HG03378 (cell line): ENCODE results near the gene ZNF608.
A peak's percentile ranks its signal among the peaks of the same experiment; 100 is the strongest.

Source experiments
- ATAC-seq: cut with Tn5 transposase; IDR thresholded peaks from one replicate; pipeline ENCODE4 v1.9.1; 2021; ENCODE audit warnings: mild to moderate bottlenecking, moderate library complexity; ENCODE audit not compliant: unreplicated experiment

The ZNF608 gene

GRCh38 chr5:124721229-124721735 is 25.2 kb downstream of the ZNF608 start:
- ATAC-seq, result no peak

DNA sequence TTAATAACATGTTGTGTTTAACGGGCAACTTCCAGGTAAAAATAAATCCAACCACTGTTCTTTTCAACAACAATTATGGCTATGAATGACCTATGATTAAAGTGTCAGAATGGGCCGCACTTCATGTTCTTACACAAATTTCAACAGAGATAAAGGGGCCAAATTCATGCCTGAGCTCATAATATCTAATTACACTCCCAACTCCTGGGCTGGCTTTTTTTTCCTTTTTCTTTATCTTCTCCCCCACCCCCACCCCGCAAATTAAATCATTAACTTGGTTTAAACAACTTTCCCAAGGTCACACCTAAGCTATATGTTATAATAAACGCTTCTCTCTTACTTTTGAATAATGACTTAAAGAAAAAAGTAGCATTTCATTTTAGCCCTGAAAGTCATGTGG is 25.8 kb downstream of the ZNF608 start:
- no peak for ATAC-seq

DNA sequence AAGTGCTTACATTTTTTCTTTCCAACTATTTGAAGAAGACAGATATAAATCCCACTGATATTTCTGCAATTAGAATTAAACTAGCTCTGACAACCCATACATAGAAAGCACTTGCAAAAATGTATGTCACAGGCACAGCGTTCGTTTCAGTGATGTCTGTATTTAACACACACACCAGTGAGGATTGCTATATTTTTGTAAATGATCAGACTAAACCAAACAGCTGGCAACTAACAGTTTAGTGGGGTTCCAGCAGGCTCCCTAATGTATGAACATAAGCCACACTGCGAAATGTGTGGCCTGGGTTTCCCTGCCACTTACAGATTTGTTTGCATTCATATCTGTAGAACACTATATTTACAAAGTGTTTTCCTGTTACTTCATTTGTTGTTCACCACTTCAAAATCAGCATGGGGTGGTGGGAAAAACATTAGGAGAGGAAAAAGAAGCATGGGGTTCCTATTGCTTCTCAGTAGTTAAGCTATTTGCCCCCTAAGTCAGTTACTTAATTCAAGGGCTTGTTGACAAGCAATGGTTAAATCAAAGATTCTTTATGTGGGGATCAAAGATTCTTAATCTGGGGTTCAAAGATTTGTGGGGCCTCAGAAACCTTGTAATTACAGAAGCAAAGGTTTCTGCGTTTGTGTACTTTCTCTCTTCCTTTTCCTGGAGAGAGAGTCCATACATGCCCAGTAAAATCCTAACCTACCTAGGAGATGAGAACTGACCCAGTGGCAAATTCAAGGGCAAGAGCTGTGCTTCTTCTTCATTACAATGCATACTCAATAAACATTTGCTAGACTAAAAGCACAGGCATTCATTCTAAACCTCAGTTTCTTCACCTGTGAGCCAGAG is 27.1 kb downstream of the ZNF608 start:
- no peak for ATAC-seq

DNA sequence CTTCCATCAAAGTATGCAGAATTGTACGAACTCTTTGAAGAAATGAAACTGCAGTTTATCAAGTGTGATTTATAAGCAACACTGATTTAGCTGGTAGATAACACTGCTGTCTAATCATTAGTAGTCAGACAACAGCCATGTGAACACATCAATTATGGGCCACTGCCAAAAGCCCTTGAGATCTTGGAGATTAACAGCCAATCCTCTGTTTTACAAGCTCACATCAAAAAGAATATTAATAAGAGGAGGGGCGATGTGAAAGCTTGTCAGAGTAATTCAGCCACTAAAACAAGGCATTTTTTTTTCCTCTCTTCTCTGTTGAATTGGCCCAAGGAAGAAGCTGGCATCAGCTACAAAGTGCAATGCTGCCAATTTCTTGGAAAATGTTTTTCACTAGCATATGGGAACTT is 28.1 kb downstream of the ZNF608 start:
- no peak for ATAC-seq

DNA sequence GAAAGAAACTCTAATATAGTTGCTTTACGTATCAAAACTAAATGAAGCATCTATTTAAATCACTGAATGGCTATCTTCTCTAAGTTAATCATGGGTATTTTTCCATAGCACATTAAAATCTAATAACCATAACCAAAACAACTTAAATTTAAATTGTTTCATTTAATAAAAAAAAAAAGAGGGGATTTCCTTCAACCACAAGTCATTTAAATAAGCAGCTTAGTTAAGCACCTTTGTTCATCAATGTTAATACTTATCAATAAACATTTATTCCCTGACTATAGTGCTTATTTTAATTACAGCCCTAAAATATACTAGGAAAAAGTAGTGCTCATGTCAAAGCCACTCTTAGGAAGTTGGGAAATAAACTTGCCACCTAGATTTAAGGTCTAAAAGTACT is 30.3 kb downstream of the ZNF608 start:
- no peak for ATAC-seq

GRCh38 chr5:124714910-124715309 is 31.5 kb downstream of the ZNF608 start:
- ATAC-seq, result no peak

DNA sequence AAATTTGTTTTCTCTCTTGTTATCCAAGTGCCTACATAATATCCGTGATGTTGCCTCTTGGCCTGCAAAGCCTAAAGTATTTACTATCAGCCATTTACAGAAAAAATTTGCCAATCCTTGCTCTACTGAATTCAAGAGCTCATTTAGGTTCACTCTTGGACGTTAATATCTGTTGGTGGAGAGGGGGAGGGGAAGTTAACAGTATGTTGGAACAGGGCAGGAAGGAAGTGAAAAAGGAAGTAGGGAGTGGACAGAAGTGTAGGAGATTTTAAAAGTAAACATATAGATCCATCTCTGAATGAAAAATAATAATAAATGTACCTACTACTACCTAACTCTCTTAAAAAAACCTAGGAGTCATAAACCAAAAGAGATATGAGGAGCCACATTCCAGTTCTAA is 32.8 kb downstream of the ZNF608 start:
- no peak for ATAC-seq

GRCh38 chr5:124712731-124713305 is 33.6 kb downstream of the ZNF608 start:
- ATAC-seq, result no peak

- ATAC-seq, result no peak
Measured at GRCh38 chr5:124708086-124708485, 38.4 kb downstream of the ZNF608 start.

DNA sequence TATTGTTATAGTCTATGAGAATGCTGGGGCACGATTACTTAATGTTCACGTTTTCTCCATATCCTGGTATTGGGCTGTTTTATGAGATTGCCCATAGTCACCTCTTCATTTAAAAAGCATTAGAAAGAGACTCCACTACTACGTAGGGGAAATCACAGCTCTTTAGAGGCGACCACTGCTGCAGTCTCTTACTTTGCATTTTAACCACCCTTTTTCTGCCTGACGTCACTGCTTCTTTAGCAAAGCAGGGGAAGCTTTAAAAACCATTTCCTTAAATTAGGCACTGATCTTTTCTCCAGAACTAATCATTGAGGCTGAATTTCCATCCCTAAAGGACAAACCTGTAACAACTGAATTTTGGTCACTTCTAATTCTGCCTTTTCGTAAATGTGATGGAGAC is 38.9 kb downstream of the ZNF608 start:
- no peak for ATAC-seq

DNA sequence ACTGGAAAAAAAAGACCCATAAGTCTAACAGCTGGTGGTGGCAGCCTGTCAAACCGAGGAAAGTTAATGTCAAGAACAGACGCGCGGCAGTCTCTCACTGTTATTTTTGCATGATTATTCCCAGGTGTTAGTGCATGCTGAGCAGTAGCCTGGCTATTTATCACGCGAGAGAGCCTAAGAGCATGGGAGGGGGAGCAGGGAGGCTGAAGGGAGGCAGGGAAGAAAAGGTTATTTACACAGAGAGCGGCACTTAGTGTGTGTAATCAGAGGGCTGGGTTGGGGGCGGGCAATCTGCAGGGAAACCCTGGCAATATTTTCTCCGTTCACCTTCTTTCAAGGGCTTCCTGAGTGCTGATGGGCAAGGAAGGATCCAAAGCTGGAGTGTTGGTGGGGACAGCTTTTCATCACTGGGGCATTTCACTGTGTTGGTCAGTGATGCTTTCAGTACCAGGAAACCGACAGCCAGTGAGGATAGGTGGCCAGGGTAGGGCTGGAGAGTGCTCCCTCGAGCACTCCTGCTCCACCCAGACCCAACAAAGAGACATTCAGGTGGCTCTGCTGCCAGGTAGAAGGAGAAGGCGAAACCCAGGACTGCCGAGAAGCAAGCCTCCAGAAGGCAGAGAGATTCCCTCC is 39.6 kb downstream of the ZNF608 start:
- no peak for ATAC-seq

- no peak for ATAC-seq
Measured at GRCh38 chr5:124706051-124706450, 40.4 kb downstream of the ZNF608 start.

DNA sequence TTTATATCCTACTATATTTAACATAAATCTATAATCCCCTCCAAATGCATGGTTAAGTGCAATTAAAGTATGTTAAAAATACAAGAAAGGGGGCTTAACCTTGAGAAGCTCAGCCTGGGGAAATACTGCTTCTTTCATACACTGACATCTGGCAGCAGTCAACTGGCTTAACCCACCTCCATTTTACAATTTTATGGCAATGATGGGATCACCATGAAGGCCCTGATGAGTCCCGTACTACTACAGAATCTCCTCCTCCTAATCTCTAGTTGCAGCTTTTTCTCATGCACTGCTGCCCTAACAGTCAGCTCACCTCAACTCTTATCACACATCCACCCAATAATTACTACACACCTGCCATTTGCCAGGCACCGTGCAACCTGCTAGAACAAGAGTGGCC is 40.9 kb downstream of the ZNF608 start:
- no peak for ATAC-seq

DNA sequence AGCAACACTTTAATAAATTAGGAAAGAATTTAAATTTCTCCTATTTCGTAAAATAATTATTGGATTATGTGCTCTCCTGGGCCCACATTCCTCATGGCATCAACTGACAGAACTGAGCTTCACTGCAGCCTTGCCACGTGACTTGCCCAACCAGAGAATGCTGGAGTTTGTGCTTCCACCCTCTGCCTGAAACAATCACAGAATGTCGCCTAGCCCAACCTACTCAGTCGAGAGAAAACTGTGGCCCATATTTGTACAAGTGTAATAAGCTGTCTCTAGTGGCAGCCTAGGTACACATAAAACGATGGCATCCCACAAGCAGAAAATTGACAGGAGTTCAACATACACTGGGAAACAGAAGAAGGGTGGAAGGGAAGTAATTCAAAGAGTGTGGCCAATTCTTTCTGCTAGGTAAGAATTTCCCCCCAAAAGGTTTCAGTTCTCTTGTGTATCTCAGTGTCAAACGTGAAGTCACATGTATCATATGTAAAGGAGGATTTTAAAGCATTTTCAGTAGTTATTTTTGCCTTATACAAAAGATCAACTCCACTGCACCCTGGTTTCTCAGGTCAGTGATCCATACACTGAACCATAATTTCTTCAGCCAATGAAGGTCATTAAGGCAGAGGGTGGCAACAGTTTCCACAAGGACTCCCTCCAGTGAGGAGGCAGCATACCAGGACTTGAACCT is 41.7 kb downstream of the ZNF608 start:
- peak; percentile 84 for ATAC-seq

GRCh38 chr5:124703995-124704394 is 42.4 kb downstream of the ZNF608 start:
- no peak for ATAC-seq

GRCh38 chr5:124702525-124702924 is 43.9 kb downstream of the ZNF608 start:
- ATAC-seq, result no peak

DNA sequence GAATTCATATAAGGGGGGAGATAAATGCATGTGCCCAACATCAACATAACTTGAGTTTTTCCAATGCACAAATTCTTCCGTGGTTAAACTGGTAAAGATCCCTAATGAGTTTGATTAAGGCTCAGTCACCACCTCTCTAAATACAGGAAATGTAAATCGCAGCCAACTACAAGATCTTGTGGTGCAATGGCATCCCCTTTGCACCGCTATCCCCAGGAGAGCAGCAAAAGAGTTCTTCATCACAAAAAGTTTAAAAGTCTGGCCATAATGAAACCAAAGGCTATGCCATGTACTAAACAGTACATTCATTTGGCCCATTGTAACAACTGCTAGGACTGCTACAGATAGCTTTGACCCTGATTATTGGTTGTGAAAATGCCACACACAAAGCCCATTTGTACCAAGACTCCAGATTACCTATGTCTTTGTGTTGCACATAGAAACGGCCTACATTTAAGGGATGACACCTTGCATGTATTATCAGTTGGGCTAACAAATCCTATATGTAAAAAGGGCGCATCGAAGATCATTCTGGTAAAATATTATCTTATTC is 44.5 kb downstream of the ZNF608 start:
- no peak for ATAC-seq

GRCh38 chr5:124701016-124701415 is 45.4 kb downstream of the ZNF608 start:
- ATAC-seq, result no peak

- no peak for ATAC-seq
Measured at GRCh38 chr5:124700333-124700732, 46.1 kb downstream of the ZNF608 start.

DNA sequence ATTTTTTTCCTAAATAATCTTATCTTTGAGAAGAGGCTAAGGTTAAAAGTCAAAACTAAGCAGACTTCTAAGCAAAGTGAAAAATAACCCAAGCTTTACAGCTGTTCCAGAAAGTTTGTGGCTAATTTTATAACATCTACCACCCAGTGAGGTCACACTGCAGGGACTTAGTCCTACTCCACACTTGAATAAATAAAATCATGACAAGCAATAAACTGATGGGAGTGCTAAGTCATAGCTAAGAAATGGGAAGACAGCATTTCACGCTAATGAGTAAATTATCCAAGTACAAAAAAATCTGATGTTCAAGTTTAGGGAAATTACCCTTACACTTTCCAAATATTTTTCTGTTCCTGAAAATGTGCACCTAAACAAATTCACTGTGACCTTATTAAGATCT is 47.7 kb downstream of the ZNF608 start:
- ATAC-seq, result no peak
